ENCODE results near the gene NEDD4L. TPM values are rescaled to one million over a fixed set of nuclear protein-coding genes. Genes with fewer than 3 reads are reported as not detected.

Gene NEDD4L
- total and polyA plus RNA-seq, 10 of the 15 experiments (the other 5 are each of a cell fraction or from before 2014, with no cell fraction given), result 7.4 to 24.0 (median 17.7) TPM

DNA sequence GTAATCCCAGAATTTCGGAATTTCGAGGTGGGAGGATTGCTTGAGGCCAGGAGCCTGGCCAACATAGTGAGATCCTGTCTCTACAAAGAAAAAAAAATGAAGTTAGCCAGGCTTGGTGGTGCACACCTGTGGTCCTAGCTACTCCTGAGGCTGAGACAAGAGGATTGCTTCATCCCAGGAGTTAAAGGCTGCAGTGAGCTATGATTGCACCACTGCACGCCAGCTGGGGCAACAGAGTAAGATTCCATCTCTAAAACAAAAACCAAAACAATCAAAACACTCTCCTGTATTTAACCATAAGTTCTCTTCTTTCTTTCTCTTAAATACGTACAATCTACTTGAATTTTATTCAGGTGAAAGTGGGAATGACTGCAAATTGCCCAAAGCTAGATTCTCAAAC lies 33.8 kb upstream of the NEDD4L start:
- Histone ChIP-seq H3K27me3 (replicated peaks in 1 of 2; ENCODE audit: control insufficient read depth in 2 of 2, insufficient read depth in 2 of 2, low read length in 1 of 2) (no peaks in the 10 kb centered on the region; a peak in 1 of 4 replicates), H3K4me1 (ENCODE audit: control insufficient read depth, insufficient read depth, low read length) (peaks cover under 1% of the 10 kb centered on the region; the same call in 1 of the 2 replicates), H3K4me3 (no peak overlapping the region), H3K36me3 (ENCODE audit: control insufficient read depth in 2 of 2, insufficient read depth in 2 of 2, low read length in 1 of 2) (no peaks in the 10 kb centered on the region), H3K27ac (ENCODE audit: control insufficient read depth, insufficient read depth) (no peak overlapping the region), H4K20me1 (ENCODE audit: control insufficient read depth, insufficient read depth) (no peaks in the 10 kb centered on the region), H2AFZ (ENCODE audit: control insufficient read depth, low read depth, low read length) (no peak overlapping the region), H3K79me2 (ENCODE audit: control insufficient read depth, insufficient read depth, low read length) (no peaks in the 10 kb centered on the region), H3K9ac (ENCODE audit: control insufficient read depth, insufficient read depth, low read length) (no peak overlapping the region), H3K4me2 (ENCODE audit: control insufficient read depth, insufficient read depth) (no peak overlapping the region), H3K9me3 (replicated peaks; ENCODE audit: control insufficient read depth, insufficient read depth, low read length) (no peaks in the 10 kb centered on the region)
- in situ Hi-C loops (cut with MboI) (no loop called here), intact Hi-C loops (cut with micrococcal nuclease; ENCODE audit: unreplicated experiment) (no loop called here)
- POLR2A ChIA-PET, result interaction anchor here (0.5 kb wide), 1 partner anchor 52 kb away, joined by 5 read pairs; no protein-coding TSS in a partner anchor
- ATAC-seq (no peak), FAIRE-seq (no peak), DNase-seq (ENCODE audit: low read depth, low spot score) (no peak)
- no TSS peak for BruUV-seq (replicated peaks)
- SMC1A ChIA-PET (ENCODE audit: uncharacterized antibody, unreplicated experiment), result no interaction called here
- no peak for TF ChIP-seq EED (IDR thresholded peaks at IDR 0.05; ENCODE audit: low read depth)
- no peak for TF ChIP-seq IRF4 (IDR thresholded peaks at IDR 0.05; ENCODE audit: low read depth, low read length)
- no peak for TF ChIP-seq BACH1 (IDR thresholded peaks at IDR 0.05; ENCODE audit: borderline replicate concordance)
- TF ChIP-seq YBX1 (IDR thresholded peaks at IDR 0.05), result no peak
- TF ChIP-seq POLR2A (IDR thresholded peaks at IDR 0.05; ENCODE audit: low read depth, low read length), result no peak
- no peak for TF ChIP-seq NR2F1 (conservative IDR thresholded peaks at IDR 0.05)
- TF ChIP-seq ZNF384 (IDR thresholded peaks at IDR 0.05; ENCODE audit: borderline replicate concordance, low read depth, low read length), result no peak
- TF ChIP-seq, protein P1, sequence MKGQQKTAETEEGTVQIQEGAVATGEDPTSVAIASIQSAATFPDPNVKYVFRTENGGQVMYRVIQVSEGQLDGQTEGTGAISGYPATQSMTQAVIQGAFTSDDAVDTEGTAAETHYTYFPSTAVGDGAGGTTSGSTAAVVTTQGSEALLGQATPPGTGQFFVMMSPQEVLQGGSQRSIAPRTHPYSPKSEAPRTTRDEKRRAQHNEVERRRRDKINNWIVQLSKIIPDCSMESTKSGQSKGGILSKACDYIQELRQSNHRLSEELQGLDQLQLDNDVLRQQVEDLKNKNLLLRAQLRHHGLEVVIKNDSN (IDR thresholded peaks at IDR 0.05; ENCODE audit: borderline replicate concordance, extremely low read length, insufficient read depth, low read depth, low read length), result no peak
- TF ChIP-seq SIX5 (IDR thresholded peaks at IDR 0.05; ENCODE audit: low read depth, low read length, severe bottlenecking), result no peak
- TF ChIP-seq NR2C2 (IDR thresholded peaks at IDR 0.05; ENCODE audit: borderline replicate concordance, control insufficient read depth, insufficient read length, low read depth), result no peak
- CTCF ChIA-PET, result interaction anchor here (1.7 to 2.0 kb wide), 2 partner anchors 8 to 126 kb away, joined by 3 to 6 read pairs; no protein-coding TSS in a partner anchor
- RAD21 ChIA-PET (ENCODE audit: unreplicated experiment), result interaction anchor here (0.6 kb wide), 1 partner anchor 126 kb away, joined by 3 read pairs; no protein-coding TSS in a partner anchor
- WGBS (ENCODE audit: insufficient coverage, insufficient replicate concordance, low lambda C conversion rate, missing lambda C conversion rate), result 20% methylated on average over 4 of the region's 4 CpGs
